Esophagus squamous epithelium (tissue), 5 donors: Measurements from ENCODE around the gene KLF6. TPM values are rescaled to one million over a fixed set of nuclear protein-coding genes. Genes with fewer than 3 reads are reported as not detected.
A peak's percentile ranks its signal among the peaks of the same experiment; 100 is the strongest.

ENCODE experiments used
- DNase-seq: peaks from one replicate; lab custom pipeline; 2025; lab: John Stamatoyannopoulos, UW
- H3K27ac ChIP-seq, 4 donors: fragments of 200-600 bp; sonication (generic); one replicate each; pipeline ENCODE4 v1.5.1; 2016 to 2019; ENCODE audit warnings: mild to moderate bottlenecking in 1 of 4
- H3K27me3 ChIP-seq, 4 donors: fragments of 200-600 bp; sonication (generic); 1 replicate in 3 of 4; 2 replicates in 1 of 4; pipeline versions ENCODE4 v1.5.1 to v1.6.0; 2017 to 2021; ENCODE audit warnings: antibody characterized with exemption in 1 of 4
- H3K36me3 ChIP-seq, 3 donors: fragments of 200-600 bp; sonication (generic); one replicate each; pipeline ENCODE4 v1.5.1; 2016 to 2019
- H3K4me1 ChIP-seq, 3 donors: fragments of 200-600 bp; sonication (generic); one replicate each; pipeline ENCODE4 v1.5.1; 2017 to 2019
- H3K4me3 ChIP-seq, 4 donors: fragments of 200-600 bp; sonication (generic); 1 replicate in 3 of 4; 2 replicates in 1 of 4; pipeline ENCODE4 v1.5.1; 2016 to 2019; ENCODE audit warnings: mild to moderate bottlenecking in 2 of 4, moderate library complexity in 1 of 4
- H3K9me3 ChIP-seq, 3 donors: fragments of 200-600 bp; sonication (generic); one replicate each; pipeline ENCODE4 v1.5.1; 2016 to 2019
- CTCF ChIP-seq, 6 experiments: fragments of 450-650 bp in 4 of 6; fragments of 200-600 bp in 2 of 6; sonication (generic) in 2 of 6; IDR thresholded peaks; one replicate each; pipeline ENCODE4 v1.5.1; 2016 to 2019; ENCODE audit warnings: antibody characterized with exemption in 6 of 6, mild to moderate bottlenecking in 4 of 6, moderate library complexity in 4 of 6
- POLR2A ChIP-seq, 4 donors: fragments of 450-650 bp; IDR thresholded peaks; one replicate each; pipeline ENCODE4 v1.6.1; 2017; ENCODE audit warnings: antibody characterized with exemption in 4 of 4, mild to moderate bottlenecking in 4 of 4, moderate library complexity in 3 of 4
- WGBS, 2 donors: methylation state at CpG; one replicate each; pipeline ENCODE4 v1.1.5; 2018; 5-methylcytosine and 5-hydroxymethylcytosine counted together
- intact Hi-C: fragments of 100-400 bp; cut with DNase I; formaldehyde crosslinking; loops from one replicate; pipeline ENCODE4 v1.15.0; 2022
- total RNA-seq, 4 donors: library from RNA; depleted of rRNA; stranded (reverse); fragments of >200 nt; gene quantifications; one replicate each; pipeline ENCODE4 v1.1.0, GENCODE V29; 2016
- donor health status: DM: yes; HTN: yes; CAD: no.

The KLF6 gene
- total RNA-seq, 4 donors from 2014 or later = 39.6 to 91.2 (median 74.2) TPM

- Histone ChIP-seq H3K9me3 (no peaks in the 10 kb centered on the region), H3K27me3 (no peaks in the 10 kb centered on the region), H3K27ac (peak overlapping the region in 2 of 4 donors; percentile 33 to 42), H3K36me3 (no peaks in the 10 kb centered on the region), H3K4me1 (peaks cover 0 to 32% (median 10%) of the 10 kb centered on the region in 3 donors), H3K4me3 (no peak overlapping the region)
- no peak for DNase-seq
- 93 to 94% methylated on average over 10 of the region's 10 CpGs for WGBS, 2 donors
- intact Hi-C loops = no loop called here
- TF ChIP-seq CTCF (IDR thresholded peaks at IDR 0.05) = no peak
These were observed 42.3 kb upstream of the KLF6 start for GRCh38 chr10:3827266-3827665.

- no peak overlapping the region for H3K4me3 ChIP-seq
- no peak for TF ChIP-seq POLR2A (IDR thresholded peaks at IDR 0.05)
- TF ChIP-seq CTCF (IDR thresholded peaks at IDR 0.05) = no peak
- intact Hi-C loops = no loop called here
- WGBS, 2 donors = 87 to 92% methylated on average over 19 to 21 of the region's 21 CpGs
- H3K4me1 ChIP-seq = peaks cover 0 to 28% (median 10%) of the 10 kb centered on the region in 3 donors
- H3K36me3 ChIP-seq = no peaks in the 10 kb centered on the region
- peak overlapping the region in 2 of 4 donors; percentile 14 to 22 for H3K27ac ChIP-seq
- no peaks in the 10 kb centered on the region for H3K27me3 ChIP-seq
- no peak for DNase-seq
- H3K9me3 ChIP-seq = no peaks in the 10 kb centered on the region
These were observed 40.9 kb upstream of the KLF6 start for GRCh38 chr10:3825862-3826351.

- Histone ChIP-seq H3K27ac (peak overlapping the region in 2 of 4 donors; percentile 14 to 22), H3K36me3 (no peaks in the 10 kb centered on the region), H3K4me1 (peaks cover 0 to 30% (median 10%) of the 10 kb centered on the region in 3 donors), H3K4me3 (no peak overlapping the region), H3K9me3 (no peaks in the 10 kb centered on the region), H3K27me3 (no peaks in the 10 kb centered on the region)
- 47 to 66% methylated on average over 6 of the region's 6 CpGs for WGBS, 2 donors
- DNase-seq = no peak
- intact Hi-C loops = no loop called here
- TF ChIP-seq CTCF (IDR thresholded peaks at IDR 0.05) = no peak
- TF ChIP-seq POLR2A (IDR thresholded peaks at IDR 0.05) = no peak
These were observed 40.2 kb upstream of the KLF6 start for GRCh38 chr10:3825244-3825643.

GRCh38 chr10:3822541-3823330 is 37.7 kb upstream of the KLF6 start:
- no peaks in the 10 kb centered on the region for H3K27me3 ChIP-seq
- no peak for DNase-seq
- no peaks in the 10 kb centered on the region for H3K36me3 ChIP-seq
- WGBS, 2 donors = 91 to 92% methylated on average over 10 of the region's 10 CpGs
- TF ChIP-seq CTCF (IDR thresholded peaks at IDR 0.05) (no peak), POLR2A (IDR thresholded peaks at IDR 0.05) (no peak)
- H3K4me3 ChIP-seq = no peak overlapping the region
- no peak overlapping the region for H3K27ac ChIP-seq
- H3K4me1 ChIP-seq = peaks cover 0 to 16% (median 3%) of the 10 kb centered on the region in 3 donors
- intact Hi-C loops = no loop called here
- H3K9me3 ChIP-seq = no peaks in the 10 kb centered on the region

GRCh38 chr10:3820255-3820654 is 35.2 kb upstream of the KLF6 start:
- H3K4me1 ChIP-seq = peaks cover 0 to 10% (median 2%) of the 10 kb centered on the region in 3 donors
- DNase-seq = no peak

More at GRCh38 chr10:3820255-3820654, 35.2 kb upstream of the KLF6 start:
- H3K9me3 ChIP-seq = no peaks in the 10 kb centered on the region
- no peaks in the 10 kb centered on the region for H3K27me3 ChIP-seq
- peak in 1 of 4 donors; percentile 22 for TF ChIP-seq POLR2A (IDR thresholded peaks at IDR 0.05)
- TF ChIP-seq CTCF (IDR thresholded peaks at IDR 0.05) = no peak
- WGBS, 2 donors = 79 to 89% methylated on average over 10 of the region's 10 CpGs
- no peak overlapping the region for H3K4me3 ChIP-seq
- H3K36me3 ChIP-seq = no peaks in the 10 kb centered on the region
- intact Hi-C loops = no loop called here
- peak overlapping the region in 2 of 4 donors; percentile 32 to 63 for H3K27ac ChIP-seq
